ENCODE results near the gene MYF5.
"Not testable (repeated sequence)": the region's sequence is repeated elsewhere in the genome, so short reads cannot be mapped to it uniquely, and the experiment has no call there.

MYF5 gene

DNA sequence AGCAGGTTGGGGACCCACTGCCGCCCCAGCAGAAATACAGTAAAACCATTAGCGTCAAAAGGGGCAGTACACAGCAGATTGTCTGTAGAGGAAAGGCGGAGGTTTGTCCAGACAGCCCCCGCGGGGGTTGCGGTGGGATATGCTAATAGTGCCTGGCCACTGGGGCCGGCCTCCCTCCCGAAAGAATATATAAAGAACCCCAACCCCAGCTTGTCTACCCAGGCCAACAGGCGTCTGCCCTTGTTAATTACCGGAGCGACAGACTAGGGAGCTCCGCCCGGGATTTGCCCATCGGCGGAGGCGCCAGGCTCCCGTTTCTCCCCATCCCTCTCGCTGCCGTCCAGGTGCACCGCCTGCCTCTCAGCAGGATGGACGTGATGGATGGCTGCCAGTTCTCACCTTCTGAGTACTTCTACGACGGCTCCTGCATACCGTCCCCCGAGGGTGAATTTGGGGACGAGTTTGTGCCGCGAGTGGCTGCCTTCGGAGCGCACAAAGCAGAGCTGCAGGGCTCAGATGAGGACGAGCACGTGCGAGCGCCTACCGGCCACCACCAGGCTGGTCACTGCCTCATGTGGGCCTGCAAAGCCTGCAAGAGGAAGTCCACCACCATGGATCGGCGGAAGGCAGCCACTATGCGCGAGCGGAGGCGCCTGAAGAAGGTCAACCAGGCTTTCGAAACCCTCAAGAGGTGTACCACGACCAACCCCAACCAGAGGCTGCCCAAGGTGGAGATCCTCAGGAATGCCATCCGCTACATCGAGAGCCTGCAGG, at the start of gene MYF5:
Gene MYF5, plus strand, starts transcription at position 217 of the 774 bp plus-strand sequence. Its CDS starts 152 bp downstream, at position 369.
- DNase-seq = no peak

DNA sequence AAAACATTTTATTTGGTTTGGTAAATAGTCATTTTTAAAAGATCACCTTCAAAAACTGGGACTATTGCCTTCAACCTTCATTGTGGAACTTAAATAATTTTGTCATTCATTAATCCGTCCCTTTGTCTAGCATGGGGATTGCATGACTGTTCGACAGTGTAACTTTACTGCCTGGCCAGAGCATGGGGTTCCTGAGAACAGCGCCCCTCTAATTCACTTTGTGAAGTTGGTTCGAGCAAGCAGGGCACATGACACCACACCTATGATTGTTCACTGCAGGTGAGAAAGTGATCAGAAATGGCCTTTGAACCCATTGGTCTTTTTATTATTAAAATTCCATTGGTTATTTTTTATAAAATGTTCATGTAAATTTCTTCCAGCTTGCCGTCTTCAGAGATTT, 46.5 kb upstream of the MYF5 start:
- no peak for DNase-seq

DNA sequence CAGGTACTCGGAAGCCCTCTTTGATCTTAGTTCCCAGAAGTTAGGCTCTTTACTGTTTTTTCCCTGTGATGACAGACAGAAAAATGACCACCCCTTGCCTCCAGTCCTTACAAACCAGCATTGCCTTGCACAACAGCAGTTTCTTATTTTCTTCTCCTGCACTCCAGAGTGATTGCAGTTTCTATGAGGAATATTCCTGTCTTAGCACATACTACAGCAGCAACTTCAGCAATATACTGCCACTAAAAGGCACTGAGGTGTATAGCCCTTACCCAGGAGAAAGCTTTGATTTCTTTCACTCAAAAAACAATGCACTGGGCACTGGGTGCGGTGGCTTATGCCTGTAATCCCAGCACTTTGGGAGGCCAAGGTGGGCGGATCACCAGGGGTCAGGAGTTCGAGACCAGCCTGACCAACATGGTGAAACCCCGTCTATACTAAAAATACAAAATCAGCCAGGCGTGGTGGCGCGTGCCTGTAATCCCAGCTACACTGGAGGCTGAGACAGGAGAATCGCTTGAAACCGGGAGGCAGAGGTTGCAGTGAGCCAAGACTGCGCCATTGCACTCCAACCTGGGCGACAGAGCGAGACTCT, 40.6 kb upstream of the MYF5 start:
- not testable (repeated sequence) for DNase-seq

DNA sequence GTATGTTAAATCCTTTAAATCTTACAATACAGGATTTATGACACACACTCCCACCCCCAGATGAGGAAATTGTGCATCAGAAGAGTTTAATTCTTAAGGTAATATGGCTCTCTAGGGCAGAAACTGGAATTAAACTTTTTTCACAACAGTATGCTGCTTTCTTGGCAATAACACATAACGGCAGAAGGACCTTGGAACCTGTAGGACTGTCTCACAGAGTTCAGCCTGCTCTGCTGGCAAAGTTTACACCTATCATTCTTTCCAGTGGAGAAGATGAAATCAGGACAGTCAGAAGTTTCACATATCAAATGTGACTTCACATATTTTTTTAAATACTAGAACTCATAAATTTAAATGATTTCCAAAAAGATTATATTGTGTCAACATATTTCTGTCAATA, 39.9 kb upstream of the MYF5 start:
- no peak for DNase-seq

DNA sequence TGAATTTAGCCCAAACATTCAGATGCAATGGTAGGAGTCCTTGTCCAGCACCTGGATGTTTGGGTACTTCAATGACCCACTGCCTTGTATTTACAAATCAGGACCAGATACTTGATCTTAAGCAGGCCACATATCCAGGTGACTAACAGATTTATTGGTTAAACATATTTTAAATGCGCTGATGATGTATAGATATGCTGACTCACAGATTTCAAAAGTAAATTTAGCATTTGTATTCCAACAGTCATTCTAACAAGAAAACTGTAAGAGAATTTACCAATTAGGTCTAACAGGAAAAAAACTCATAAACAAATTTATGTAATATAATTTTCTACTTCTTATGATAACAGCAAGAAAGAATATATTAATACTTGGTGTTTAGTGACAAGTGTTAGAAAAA, 38.7 kb upstream of the MYF5 start:
- no peak for DNase-seq

DNA sequence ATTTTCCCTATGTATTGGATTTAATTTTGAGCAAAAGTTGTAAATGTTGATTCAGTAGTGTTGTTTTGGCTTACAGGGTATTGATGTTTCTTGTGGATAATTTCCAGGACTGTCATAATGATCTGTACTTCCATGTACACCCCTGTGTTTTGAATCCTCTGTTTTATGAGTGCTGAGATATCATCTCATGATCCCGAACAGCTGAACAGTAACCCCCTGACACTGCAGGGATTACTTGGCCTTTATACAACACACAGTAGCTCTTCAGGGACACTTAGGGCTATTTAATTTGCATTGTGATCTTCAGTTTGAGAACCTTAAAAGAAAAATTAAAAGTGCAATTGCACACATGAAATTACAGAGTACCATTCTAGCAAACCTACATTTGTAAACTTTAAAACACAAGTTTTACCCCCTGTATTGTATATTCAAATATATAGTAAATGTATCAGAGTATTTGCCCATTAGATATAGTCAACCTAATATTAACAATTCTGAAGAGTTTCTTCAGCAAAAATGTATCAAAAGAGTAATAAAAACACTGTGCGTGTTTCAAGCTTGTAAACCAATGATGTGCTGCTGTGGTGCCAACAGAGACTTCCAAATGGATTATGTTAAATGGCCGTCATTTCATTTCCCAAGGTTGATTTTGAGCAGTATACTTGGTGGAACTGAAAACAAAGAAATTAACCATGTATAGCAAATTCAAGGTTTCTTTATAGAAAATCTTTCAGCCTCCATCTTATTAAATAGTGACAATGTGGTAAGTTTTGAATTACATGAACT, 37.2 kb upstream of the MYF5 start:
- DNase-seq = no peak

DNA sequence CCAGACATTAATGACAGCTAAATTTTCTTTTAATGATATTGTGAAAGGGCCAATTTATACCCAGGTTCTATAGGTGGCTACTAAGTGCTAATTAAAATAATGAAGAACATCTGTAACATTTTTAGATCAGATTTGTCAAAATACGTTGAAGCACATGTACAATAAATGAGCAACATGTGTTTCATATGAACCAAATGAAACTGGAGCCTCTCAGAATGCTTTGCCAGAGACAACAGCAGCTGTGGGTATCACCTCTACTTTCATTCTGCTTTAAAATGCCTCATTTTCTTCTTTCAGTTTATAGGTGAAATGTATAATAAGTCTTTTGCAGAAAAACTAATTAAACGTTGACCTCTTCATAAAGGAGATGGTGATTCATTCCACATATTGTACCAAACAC, 35.4 kb upstream of the MYF5 start:
- no peak for DNase-seq

DNA sequence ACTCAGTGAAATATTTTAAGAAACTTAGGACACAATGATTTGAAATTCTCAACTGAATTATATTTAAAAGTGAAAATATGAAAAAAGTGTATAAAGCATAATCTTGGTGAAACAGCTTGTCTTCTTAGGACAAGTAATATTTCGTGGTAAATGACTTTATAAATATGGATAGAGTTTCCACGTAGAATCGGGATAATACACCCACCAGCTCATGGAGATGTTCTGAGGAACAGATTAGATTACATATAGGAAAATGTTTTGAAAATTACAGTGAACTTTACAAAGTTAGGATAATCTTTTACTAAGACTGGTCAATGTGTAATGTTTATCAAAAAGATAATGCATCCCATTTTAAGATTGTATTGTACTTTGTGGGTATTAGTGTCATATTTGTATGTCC, 34.9 kb upstream of the MYF5 start:
- DNase-seq = no peak

DNA sequence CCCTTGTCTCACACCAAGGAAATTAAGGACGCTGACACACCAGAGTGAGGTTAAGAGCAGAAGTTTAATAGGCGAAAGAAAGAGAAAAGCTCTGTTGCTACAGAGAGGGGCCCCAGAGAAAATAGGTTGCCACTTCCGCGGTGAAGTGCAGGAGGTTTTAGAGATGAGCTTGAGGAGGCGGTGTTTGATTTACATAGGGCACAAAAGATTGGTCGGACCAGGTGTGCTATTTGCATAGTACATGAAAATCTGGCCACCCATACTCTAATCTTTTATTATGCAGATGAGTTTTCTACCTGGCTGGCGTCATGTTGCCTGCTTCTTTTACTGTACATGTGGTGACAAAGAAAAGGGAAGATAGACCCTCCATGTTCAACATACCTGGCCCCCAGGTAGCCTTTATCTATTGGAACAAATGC, 32.6 kb upstream of the MYF5 start:
- DNase-seq = no peak

DNA sequence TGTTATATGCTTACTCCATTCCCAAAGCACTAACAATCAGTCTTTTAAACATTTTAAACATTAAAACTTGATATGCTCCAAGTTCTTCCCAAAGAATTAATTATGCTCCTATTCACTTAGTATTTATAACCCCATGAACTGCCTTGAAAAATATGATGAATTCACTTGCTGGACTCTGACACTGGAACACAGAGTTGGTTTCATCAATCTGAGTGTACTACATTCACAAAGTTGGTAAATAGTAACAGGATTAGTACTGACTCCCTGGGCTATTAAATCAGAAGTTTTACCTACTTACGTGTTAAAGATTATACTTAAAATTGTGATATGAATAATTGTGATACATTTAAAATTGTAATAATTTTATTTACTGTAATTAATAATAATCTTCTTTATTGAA, 26.6 kb upstream of the MYF5 start:
- DNase-seq = no peak

DNA sequence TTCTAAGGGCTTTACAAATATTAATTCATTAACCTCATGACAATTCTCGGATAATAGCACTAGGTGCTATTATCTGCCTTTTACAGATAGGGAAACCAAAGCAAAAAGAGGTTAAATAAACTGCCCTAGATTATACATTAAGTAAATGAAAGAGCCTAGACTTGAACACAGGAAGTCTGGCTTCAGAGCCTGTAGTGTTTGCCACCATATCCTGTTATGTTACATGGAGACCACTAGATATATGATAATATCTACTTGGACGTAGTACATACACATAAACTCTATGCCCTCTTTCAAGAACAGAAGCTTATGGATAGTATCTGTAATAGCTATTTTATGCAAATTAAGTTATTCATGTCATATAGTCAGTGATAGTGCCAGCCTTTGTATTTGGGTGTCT, 26.2 kb upstream of the MYF5 start:
- DNase-seq = no peak

DNA sequence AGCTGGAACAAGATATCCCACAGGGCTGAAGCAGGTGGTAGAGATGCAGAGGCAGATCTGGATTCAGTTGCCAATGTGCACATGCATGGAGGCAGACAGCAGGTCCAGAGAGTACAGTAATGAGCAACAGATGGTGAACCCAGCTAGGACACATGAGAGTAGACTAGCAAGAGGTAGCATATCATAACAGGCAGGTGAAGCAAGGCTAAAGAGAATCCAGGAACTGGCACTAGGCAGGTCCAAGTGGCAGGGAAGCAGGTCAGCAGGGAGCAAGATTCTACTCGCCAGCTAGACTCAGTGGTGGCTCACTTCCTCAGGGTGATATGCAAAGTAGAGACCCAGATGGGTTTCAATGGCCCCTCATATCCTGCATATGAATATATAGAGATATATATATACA, 24.6 kb upstream of the MYF5 start:
- DNase-seq = no peak

DNA sequence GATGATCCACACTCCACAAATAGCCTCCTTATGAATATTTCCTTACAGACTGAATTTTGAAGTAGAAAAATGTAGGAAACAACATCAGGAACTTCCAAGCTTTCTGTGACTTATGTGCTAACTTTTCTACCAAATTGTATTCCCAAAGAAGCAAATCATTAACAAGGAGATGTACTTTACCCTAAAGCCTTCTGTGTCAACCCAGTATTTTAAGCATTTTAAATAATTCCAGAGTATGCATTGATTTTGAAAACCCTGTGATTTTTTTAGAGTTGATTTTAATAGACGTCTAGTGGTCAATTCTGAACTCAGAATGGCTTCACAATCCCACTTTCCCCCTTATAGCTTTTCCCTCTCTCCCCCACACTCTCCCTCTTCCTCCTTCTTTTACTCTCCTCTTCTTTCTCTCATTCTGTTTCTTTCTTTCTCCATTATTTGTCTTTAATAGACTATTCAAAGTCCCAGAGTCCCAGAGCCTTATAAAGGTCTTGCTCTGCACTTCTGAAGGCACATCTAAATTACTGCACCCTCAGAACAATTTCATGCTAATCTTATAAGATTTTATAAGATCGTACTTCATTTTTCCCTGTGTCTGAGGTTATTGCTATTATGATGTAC, 19.3 kb upstream of the MYF5 start:
- DNase-seq = no peak

DNA sequence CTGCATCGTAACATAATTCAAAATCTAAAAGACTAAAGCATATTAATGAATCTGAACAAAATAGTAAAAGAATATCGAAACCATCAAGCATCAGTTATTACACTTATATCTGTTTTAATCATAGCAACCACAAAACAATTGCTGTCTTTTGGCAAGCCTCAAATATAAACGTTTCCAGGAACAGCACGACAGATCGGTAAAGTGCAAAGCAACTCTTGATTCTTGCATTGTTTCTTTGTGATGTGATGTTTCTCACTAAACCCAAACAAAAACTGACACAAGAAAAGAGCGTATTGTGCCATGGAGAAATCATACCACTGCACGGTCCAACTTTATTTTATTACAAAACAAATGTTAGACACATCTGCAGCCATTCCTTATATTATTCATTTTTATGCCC, 18.5 kb upstream of the MYF5 start:
- no peak for DNase-seq

DNA sequence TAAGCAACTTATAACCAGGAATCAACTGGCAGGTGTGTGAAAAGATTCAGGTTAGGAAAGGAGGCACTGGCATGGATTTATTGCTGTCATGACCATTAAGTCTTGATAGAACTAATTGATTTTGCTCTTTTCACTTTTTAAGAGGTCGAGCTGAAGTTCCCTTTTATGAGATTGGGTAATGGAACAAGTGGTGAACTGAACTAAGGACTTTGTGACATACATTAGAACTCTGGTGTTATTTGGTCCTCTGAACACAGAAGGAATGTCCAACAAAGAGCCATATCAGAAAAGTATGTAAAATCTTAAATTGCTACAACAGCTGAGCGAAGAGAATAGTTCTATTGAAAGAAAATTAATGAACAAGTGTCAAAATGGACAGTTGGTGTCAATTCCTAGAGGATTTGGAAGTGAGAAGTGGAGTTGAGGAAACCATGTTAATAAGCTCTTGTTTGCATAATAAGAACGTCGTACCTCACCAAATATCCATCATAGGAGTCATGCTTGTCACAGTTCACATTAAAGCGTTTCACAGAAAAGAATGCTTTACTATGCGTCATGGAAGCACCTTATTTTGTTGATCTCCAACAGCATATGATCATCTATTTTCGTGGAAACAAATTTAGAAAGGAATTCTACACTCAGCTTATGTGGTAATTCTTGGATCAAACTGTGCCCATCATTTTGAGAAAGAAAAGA, 17.7 kb upstream of the MYF5 start:
- no peak for DNase-seq

DNA sequence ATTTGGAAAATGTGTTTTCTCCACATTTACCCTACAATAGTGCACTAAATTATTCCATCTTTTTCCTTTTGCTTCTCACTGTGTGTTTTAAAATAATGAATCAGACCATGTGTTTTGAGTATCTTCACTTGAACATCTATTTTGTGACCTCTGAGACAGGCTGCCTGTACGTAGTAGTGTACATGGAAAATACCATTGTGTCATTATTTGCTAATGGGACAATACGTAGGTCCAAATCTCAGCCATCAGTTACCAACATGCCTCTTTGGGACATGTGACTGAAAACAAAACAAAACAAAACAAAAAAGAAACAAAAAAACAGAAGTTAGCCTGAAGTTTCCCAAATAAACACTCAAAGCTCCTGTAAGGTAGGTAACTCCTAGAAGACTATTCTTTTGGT, 16.4 kb upstream of the MYF5 start:
- DNase-seq = no peak

DNA sequence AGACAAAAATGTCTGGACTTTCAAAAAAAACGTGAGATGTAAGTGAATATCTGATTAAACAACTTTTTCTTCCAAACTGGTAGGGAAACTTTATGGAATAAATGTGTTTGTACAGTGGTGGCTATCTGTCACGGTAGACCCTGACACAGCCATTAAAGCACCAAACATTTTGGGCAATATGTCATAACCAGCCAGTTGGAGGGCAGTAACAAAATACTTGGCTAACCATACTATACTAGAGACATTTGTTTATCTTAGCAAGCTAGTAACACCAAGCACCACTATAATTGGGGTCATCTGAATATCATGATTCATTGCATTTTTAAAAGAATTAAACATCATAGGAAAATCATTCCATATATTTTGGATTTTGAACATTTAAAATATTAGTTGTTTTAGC, 15.3 kb upstream of the MYF5 start:
- no peak for DNase-seq

DNA sequence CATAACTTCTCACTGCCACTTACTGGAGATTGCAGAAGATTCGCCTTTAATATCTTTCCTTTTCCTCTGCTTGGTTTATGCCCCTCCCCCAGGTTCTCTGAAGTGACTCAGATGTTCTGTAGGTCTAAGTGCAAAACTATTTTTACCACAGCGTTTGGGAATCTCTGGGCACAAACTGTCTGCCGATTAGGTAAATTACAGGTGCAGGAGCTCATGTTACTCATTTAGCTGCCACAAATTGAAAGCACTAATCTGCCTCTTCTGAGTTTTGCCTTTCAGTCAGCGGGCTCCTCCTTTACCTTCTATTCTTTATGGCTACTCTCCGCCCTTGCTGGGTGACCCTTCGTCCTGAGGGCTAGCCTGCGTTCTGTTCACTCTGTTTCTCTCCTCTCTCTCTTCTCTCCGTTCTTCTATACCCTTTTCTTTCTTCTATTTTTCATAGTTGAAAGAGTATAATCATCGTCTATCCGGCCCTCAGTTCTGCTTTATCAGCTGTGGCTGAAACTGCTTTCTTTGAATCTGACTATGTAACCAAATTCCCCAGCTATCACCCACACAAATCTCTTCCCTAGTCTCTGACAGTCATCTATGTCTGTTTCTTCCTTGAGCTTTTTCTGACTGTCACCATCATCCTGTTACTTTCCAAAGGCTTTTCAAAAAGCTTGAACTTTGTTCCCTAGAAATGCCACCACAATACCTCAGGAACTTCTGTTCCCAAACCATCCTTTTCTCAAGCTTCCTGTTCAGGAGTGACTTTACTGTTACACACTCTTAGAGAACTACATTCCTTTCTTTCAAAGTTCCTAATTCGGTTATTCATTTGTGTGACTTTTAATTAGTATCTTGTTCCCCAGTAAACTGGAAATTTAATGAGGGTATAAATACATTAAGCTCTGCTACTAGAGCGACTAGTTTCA, 13.6 kb upstream of the MYF5 start:
- DNase-seq = no peak

DNA sequence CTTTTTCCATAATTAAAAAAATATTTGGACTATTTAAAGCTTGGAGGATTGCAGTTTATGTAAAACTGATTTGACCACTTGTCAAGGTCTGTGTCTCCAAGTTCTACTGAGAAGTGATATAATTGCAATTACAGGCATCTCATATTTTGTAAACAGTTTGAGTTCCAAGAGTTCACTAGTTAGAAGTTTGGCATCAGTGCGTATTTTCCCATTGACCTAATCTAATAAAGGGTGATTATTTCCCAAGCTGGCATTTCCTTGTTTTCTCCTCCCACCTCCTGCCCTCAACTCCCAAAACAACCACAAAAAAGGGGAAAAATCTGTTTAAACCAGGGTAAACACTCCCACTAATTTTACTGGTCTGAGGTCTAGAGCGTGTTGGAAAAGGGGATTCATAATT, 12.3 kb upstream of the MYF5 start:
- DNase-seq = no peak

DNA sequence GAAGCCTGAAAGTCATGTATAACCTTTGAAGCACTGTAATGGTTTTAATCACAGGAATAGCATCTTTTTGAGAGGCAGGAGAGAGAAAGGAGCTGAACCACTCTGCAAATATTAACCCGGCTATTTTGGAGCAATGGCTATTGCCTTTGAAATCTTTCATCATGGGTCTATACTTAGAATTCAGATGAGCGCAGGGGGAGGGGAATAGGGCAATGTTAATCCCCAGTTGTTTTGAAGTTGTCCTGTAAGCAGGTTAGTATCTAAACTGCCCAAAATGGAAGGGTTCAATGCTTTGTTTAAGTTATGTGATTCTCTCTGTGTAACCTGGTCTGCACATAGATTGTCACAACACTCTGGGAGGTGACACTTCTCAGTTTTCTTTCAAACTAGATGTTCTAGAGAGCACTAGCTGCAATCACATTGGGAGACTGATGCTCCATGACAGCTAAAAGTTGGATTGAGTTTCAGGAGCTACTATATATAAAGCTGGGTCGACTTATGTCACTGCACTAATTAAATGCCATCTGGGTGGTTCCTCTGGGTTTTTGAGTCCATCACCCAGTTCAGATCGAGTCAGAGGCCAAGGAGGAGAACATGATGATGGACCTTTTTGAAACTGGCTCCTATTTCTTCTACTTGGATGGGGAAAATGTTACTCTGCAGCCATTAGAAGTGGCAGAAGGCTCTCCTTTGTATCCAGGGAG, 9.4 kb upstream of the MYF5 start, which contains the start of gene MYF6:
Gene MYF6, plus strand, starts transcription at position 509 of the 704 bp plus-strand sequence. Its CDS starts 86 bp downstream, at position 595.
- DNase-seq = no peak

DNA sequence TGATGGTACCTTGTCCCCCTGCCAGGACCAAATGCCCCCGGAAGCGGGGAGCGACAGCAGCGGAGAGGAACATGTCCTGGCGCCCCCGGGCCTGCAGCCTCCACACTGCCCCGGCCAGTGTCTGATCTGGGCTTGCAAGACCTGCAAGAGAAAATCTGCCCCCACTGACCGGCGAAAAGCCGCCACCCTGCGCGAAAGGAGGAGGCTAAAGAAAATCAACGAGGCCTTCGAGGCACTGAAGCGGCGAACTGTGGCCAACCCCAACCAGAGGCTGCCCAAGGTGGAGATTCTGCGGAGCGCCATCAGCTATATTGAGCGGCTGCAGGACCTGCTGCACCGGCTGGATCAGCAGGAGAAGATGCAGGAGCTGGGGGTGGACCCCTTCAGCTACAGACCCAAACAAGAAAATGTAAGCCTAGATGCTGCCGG, 8.9 kb upstream of the MYF5 start:
- DNase-seq = no peak
